ENCODE measurements around the gene SUV39H2.
A peak's percentile ranks its signal among the peaks of the same experiment; 100 is the strongest.

GRCh38 chr10:14891151-14891550, 12.5 kb downstream of the SUV39H2 start:
- TF ChIP-seq YY1 (IDR thresholded peaks at IDR 0.05) = peak; percentile 63
- no peak for TF ChIP-seq REST (IDR thresholded peaks at IDR 0.05)
- no peak for TF ChIP-seq CTCF (IDR thresholded peaks at IDR 0.05; ENCODE audit: low read depth, low read length, missing input control)
